ENCODE data around the gene RFC3. TPM values are rescaled to one million over a fixed set of nuclear protein-coding genes. Genes with fewer than 3 reads are reported as not detected.

Gene RFC3
- total RNA-seq, 4 donors from 2014 or later = 5.7 to 15.1 (median 7.9) TPM

DNA sequence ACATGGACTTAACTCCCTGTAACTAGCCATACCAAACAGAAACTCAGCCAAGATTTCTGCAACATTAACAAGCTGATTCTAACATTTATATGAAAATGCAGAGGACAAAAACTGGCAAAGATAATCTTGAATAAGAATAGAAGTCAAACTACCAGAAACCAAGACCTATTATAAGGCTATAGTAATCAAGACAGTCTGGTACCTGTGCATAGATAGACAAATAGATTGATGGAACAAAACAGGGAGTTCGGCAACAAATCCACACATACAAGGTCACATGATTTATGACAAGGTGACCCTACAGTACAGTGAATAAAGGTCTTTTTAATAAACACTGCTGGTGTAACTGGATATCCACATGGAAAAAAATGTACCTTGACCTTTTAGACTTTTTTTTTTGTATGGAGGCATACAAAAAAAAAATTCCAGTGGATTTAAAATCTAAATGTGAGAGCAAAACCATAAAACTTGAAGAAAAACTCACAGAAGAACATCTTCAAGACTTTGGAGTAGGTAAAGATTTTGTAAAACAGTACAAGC is 2.9 kb upstream of the RFC3 start:
- DNase-seq (ENCODE audit: low spot score) (no peak), ATAC-seq (ENCODE audit: low FRiP score) (no peak)
- TF ChIP-seq, protein P1, sequence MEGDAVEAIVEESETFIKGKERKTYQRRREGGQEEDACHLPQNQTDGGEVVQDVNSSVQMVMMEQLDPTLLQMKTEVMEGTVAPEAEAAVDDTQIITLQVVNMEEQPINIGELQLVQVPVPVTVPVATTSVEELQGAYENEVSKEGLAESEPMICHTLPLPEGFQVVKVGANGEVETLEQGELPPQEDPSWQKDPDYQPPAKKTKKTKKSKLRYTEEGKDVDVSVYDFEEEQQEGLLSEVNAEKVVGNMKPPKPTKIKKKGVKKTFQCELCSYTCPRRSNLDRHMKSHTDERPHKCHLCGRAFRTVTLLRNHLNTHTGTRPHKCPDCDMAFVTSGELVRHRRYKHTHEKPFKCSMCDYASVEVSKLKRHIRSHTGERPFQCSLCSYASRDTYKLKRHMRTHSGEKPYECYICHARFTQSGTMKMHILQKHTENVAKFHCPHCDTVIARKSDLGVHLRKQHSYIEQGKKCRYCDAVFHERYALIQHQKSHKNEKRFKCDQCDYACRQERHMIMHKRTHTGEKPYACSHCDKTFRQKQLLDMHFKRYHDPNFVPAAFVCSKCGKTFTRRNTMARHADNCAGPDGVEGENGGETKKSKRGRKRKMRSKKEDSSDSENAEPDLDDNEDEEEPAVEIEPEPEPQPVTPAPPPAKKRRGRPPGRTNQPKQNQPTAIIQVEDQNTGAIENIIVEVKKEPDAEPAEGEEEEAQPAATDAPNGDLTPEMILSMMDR (IDR thresholded peaks at IDR 0.05) = no peak

DNA sequence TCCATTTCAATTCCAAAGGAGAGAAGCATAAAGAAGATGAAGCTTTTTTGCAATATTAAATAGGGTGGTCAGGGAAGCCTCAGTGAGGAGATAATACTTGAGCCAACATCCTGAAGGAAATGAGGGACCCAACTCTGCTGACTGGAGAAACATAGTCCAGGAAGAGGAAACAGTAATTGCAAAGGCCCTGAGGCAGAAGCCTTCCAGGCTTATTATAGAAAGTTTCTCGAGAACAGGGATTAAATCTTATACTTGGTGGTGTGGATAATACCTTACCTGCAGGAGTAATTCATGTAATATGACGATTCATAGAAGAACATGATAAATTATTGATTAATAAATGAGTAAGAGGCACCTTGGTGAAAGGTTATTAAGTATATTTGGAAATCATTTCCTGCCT is 1.0 kb upstream of the RFC3 start:
- ATAC-seq (ENCODE audit: low FRiP score) (no peak), DNase-seq (ENCODE audit: low spot score) (no peak)
- TF ChIP-seq, protein P1 (IDR thresholded peaks at IDR 0.05) = no peak

DNA sequence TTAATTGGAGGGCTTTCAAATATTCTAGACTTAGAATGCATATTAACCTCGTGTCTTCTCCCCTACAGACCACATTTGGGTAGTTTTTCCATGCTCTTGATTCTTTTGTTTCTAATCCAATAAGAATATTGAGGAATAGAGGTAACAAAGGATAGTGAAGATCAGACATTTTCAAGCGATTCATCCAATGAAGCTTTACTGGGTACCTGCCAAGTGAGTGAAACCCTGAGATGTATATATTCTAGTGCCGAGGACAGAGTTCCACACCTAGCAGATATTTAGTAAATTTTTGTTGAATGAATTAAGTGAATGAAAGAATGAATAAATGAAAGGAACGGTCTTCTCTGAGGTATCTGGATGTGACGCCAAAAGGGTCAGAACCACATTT is 442 bp upstream of the RFC3 start:
- no peak for ATAC-seq (ENCODE audit: low FRiP score)

DNA sequence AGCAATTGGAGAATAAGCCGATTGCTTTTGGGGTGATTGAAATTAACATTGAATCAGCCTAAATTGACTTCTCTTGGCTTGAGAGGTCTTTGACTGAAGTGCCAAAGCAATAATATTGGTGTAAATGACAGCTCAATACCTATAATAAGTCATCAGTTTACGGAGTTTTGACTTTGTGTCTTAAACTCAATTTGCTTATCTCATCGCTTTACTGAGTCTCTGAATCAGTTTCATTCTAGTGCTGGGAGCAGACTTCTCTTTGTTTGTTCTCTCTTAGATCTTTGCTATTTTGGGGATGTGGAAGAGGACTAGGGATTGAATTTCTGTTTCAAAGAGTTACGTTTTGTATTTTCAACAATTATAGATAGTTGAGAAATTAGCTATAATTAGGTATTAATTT is 7.1 kb downstream of the RFC3 start:
- ATAC-seq (ENCODE audit: low FRiP score) (no peak), DNase-seq (ENCODE audit: low spot score) (no peak)
- TF ChIP-seq, protein P1 (IDR thresholded peaks at IDR 0.05) = no peak

More for the DNA sequence above, 442 bp upstream of the RFC3 start:
- TF ChIP-seq, protein P1 (IDR thresholded peaks at IDR 0.05) = no peak
- no peak for DNase-seq (ENCODE audit: low spot score)

DNA sequence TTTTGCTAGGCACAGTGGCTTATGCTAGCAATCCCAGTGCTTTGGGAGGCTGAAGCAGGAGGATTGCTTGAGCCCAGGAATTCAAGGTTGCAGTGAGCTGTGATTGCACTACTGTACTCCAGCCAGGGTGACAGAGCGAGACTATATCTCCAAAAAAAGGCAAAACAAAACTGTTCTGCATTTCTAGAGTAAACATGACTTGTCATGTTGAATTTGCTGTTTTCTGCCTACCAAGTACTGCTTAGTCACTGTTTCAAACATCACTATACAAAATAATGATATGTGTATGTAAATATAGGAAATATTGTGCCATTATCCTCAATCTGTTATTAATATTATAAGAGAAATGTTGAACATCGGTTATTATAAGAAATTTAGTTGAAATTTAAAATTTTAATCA is 9.2 kb downstream of the RFC3 start:
- TF ChIP-seq, protein P1 (IDR thresholded peaks at IDR 0.05) = no peak
- DNase-seq (ENCODE audit: low spot score) = no peak
- ATAC-seq (ENCODE audit: low FRiP score) = no peak

DNA sequence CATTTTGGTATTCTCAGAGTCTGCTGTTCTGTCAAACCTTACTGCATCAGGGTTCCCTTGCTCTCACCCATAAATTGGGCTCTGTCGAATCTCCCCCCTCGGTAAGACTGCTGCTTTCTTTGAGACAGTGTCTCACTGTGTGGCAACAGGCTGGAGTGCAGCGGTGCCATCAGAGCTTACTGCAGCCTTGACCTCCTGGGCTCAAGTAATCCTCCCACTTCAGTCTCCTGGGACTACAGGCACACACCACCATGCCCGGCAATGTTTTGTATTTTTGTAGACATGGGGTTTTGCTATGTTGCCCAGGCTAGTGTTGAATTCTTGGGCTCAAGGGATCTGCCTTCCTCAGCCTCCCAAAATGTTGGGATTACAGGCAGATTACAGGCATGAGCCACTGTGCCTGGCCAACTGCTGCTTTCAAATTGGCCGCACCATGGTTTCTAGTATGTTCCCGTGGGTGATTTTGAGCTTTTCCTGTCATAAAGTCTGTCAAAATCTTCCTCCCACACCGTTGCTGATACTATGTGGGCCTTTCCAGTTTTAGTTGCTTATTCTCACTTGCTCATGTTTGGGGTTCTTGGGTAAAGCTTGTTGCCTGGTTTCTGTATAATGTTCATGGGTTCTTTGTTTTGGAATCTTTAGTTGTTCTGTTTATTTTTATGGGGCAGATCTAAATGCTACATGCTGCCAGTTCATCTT is 10.6 kb downstream of the RFC3 start:
- TF ChIP-seq, protein P1 (IDR thresholded peaks at IDR 0.05) = no peak

DNA sequence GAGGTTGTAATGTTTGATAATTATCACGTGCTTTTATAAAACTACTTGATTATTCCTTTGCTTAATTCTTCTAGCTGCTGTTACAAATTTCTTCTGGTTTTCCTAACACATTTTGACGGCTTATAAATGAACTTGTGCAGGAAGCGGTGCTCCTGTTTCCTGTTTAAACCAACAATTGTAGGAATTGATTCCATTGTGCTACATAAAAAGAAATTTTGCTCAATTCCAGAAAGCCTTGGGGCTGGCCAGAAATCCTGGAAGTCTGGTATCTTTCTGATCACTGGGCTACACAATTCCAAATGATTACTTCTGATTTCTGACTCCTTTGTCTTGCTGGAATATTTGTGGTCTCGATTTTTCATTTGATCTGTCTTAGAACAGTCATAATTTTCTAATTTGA is 14.9 kb downstream of the RFC3 start:
- TF ChIP-seq, protein P1 (IDR thresholded peaks at IDR 0.05) = no peak
- DNase-seq (ENCODE audit: low spot score) = no peak
- no peak for ATAC-seq (ENCODE audit: low FRiP score)

More for the DNA sequence above, 10.6 kb downstream of the RFC3 start:
- no peak for ATAC-seq (ENCODE audit: low FRiP score)
- DNase-seq (ENCODE audit: low spot score) = no peak

Data from omental fat pad (tissue), 4 donors.